GM18517 (cell line): ENCODE results near the gene UNC13A.

Source experiments
- ATAC-seq: cut with Tn5 transposase; IDR thresholded peaks from one replicate; pipeline ENCODE4 v1.9.1; 2021; ENCODE audit warnings: mild to moderate bottlenecking, moderate library complexity; ENCODE audit not compliant: unreplicated experiment

Gene UNC13A

GRCh38 chr19:17673937-17674799 is 14.0 kb downstream of the UNC13A start:
- no peak for ATAC-seq

- no peak for ATAC-seq
Observed at GRCh38 chr19:17671906-17672305, 16.2 kb downstream of the UNC13A start.

GRCh38 chr19:17669419-17669818 is 18.7 kb downstream of the UNC13A start:
- ATAC-seq, result no peak

- ATAC-seq, result no peak
Observed at GRCh38 chr19:17665058-17665457, 23.1 kb downstream of the UNC13A start.

GRCh38 chr19:17659996-17660395 is 28.2 kb downstream of the UNC13A start:
- ATAC-seq, result no peak

- no peak for ATAC-seq
Observed at GRCh38 chr19:17658666-17659065, 29.5 kb downstream of the UNC13A start.

- no peak for ATAC-seq
Observed at GRCh38 chr19:17658240-17658639, 29.9 kb downstream of the UNC13A start.

GRCh38 chr19:17656970-17657369 is 31.2 kb downstream of the UNC13A start:
- ATAC-seq, result no peak

GRCh38 chr19:17655751-17656472 is 32.2 kb downstream of the UNC13A start:
- no peak for ATAC-seq

GRCh38 chr19:17654993-17655392 is 33.2 kb downstream of the UNC13A start:
- ATAC-seq, result no peak

- no peak for ATAC-seq
Observed at GRCh38 chr19:17652627-17653026, 35.5 kb downstream of the UNC13A start.

- ATAC-seq, result no peak
Observed at GRCh38 chr19:17648786-17649185, 39.4 kb downstream of the UNC13A start.

- no peak for ATAC-seq
Observed at GRCh38 chr19:17648097-17648660, 40.0 kb downstream of the UNC13A start.

GRCh38 chr19:17647071-17648020 is 40.8 kb downstream of the UNC13A start:
- ATAC-seq, result no peak

GRCh38 chr19:17646441-17646840 is 41.7 kb downstream of the UNC13A start:
- no peak for ATAC-seq

GRCh38 chr19:17645339-17645963 is 42.7 kb downstream of the UNC13A start:
- ATAC-seq, result no peak

- ATAC-seq, result no peak
Observed at GRCh38 chr19:17642656-17643055, 45.5 kb downstream of the UNC13A start.

- no peak for ATAC-seq
Observed at GRCh38 chr19:17641846-17642245, 46.3 kb downstream of the UNC13A start.

GRCh38 chr19:17641181-17641580 is 47.0 kb downstream of the UNC13A start:
- ATAC-seq, result no peak

- ATAC-seq, result no peak
Observed at GRCh38 chr19:17633700-17634099, 54.5 kb downstream of the UNC13A start.
